Stimulated activated CD8-positive, alpha-beta memory T cell treated with anti-CD3 and anti-CD28 coated beads, Interleukin-7, amount 100 ng/mL, for 24 hours (primary cell): Measurements from ENCODE around the gene EFCAB12.
"Not testable (repeated sequence)": the region's sequence is repeated elsewhere in the genome, so short reads cannot be mapped to it uniquely, and the experiment has no call there.

Experiments
- DNase-seq: peaks from one replicate; pipeline ENCODE4 v3.0.0-alpha.2; 2020; ENCODE audit warnings: low read depth

Gene EFCAB12

DNA sequence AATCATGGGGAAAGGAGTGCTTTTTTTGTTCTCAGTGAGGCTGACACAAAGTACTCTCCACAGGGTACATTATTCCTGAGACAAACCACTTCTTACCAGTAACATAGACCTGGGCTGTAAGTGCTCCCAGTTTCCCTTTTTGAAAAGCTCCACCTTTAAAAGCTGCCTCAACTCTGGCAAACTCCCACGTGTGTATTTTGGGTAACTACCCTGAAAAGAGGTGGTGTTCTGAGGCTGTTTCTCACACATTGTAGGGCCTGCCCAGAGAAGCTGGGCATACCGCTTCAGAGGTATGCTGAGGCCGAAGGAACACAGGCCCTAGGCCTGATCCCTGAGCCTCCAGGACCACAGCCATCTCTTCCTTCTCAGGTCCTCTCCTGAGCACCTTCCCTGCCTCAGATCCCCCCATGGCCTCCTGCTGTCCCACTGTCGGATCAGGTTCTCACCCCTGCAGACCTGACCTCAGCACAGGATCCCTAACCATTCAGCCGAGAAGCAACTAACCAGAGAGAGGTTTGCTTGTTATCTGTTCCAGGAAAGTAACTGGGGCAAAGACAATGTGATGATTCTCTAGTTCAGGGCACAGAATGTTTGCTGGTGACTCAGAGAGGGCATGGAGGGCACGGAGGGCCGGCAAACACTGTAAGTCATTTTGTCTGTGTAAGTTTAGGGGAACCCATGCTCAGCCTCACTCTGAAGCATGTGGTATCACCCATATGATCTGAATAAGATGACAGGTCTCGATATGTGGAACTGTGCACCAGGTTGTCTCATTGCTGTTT is 36.1 kb downstream of the EFCAB12 start:
- not testable (repeated sequence) for DNase-seq

DNA sequence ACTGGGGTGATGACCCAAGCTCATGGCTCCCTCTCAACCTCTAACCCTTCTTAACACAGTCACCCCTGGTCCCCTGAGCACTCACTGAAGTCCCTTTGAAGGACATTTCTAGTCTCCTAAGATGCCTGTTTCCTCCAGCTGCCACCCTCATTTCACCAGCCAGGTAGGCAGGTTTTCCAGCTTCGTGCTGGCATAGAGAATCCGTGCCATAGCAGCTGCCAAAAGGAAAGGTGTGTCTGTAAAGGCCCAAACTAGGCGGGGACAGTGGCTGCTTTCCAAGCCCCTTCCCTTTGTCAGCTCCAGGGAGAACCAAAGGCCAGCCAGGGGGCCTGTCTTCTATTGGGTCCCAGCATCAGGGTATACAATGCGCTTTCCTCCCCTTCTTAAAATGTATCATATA is 36.9 kb downstream of the EFCAB12 start:
- DNase-seq: not testable (repeated sequence)

DNA sequence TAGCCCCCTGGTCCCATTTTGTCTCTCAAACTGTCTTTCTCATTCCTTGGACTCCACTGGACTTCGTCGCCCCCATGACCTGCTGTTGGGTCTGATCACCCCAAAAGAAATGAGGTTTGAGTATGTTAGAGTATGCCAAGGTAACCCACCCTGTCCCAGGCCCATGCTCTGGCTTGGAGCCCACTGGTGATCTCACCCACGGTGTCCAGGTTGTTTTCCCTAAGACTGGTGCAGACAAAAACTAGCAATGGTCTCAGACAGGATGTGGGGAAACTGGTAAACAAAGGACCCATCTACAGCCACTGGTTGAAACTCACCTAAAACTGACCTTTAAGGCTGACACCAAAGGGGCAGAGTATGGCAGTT is 38.9 kb downstream of the EFCAB12 start:
- no peak for DNase-seq

DNA sequence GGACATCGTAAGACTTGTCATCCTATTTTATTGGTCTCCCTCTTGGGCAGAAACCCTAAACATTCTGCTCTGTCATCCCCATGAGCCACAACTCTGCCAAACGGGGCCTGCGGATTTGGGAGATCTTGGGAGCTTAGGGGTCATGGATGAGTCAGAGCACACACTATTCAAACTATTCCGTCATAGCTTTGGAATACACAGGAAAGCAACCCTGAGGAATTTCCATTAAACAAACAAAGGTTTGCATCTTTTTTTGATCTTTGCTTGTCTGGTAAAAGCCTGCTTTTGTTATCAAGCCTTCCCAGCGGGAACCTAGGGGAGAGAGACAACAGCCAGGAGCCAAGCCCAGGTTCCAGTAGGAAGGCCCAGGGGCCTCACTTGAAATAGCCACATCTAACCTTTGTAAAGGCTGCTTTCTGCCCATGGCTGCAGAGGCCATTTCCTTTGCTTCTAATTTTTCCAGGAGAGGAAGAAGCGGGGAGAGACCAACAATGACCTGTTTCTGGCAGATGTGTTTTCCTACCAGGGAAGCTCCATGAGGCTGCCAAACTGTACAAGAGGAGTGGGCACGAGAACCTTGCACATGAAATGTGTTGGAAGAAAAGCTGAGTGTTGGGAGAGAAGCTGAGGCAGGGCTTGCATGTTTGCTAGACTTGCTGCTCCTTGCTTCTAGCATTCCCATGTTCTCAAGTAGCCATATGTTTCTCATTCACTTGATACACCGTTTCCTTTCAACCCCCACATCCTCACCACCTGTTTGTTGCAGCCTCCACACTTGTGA is 39.5 kb downstream of the EFCAB12 start:
- not testable (repeated sequence) for DNase-seq

DNA sequence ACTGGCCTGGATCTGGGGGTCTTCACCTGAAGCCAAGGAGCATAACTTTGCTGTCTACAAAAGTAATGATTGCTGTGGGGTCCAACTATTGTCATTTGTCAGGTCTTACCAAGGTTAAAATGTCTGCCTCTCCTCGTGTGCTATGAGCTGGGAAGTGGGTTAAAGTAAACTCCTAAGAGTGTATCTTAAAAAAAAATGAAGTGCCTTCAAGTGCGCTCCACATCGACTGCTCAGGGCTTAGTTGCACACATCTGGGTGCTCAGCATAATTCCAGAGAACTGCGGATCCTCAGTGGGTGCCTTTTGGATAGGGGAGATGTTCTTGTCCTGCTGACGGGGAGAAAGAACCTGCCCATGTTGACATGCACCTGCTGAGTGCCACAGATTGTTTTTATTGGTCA is 40.9 kb downstream of the EFCAB12 start:
- DNase-seq: no peak

DNA sequence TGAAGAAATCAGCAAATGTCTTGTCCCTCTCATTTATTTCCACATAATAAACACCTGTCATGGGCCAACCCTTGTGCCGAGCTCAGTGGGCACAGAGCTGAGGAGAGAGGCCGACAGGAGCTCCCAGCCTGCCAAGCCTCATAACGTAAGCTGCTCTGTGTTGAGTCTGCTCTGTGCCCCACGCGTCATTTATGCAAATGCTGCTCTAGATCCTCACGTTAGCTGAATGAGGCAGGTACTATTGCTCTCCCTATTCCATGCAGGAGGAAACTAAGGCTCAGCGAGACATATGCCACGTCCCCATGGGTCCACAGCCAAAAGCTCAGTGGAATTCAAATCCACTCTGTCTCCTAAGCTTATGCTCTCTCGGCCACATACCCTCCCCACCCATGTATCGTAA is 41.5 kb downstream of the EFCAB12 start:
- no peak for DNase-seq

DNA sequence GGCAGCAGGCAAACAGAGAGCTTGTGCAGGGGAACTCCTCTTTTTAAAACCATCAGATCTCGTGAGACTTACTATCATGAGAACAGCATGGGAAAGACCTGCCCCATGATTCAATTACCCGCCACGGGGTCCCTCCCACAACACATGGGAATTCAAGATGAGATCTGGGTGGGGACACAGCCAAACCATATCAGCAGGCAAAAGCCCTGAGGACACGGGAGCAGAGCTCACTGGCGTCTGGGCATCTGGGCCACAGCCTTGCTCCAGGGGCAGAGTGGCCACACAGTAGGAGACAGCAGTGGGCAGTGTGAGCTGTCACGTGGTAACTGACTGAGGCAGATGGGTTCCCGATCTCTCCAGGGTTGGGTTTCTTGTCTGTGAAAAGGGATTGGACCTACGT is 42.9 kb downstream of the EFCAB12 start:
- not testable (repeated sequence) for DNase-seq

DNA sequence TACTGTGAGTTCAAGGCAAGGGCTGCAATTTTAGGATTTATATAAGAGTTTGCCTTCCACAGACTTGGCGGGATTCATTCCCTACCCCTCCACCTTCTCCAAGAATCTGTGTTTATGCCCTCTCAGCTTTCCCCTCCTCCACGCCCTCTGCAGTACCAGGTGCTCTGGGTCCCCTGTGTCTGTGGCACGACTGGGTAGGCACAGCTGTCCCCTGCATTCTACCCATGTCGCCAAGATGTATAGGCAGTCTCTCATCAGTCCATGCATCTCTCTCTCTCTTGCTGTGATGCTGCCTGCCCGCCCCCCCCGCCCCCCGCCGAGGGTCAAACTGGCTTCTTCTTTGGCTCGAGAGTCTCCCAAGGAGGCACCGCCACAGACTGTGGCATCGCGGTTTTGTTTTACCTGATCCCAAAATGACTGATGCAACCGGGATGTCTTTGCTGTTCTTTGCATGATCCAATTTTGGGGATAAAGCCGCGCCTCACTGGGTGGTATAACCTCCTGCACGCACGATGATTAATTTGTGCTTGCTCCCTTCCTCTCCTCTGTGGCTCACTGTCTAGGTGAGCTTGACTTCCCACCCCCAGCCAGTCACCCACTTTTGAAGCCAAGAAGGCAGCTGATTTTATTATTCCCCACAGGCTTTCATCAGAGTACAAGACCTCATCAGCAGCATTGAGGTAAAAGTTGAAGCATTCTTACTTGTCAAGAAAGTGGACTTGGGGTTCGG is 43.7 kb downstream of the EFCAB12 start:
- no peak for DNase-seq

DNA sequence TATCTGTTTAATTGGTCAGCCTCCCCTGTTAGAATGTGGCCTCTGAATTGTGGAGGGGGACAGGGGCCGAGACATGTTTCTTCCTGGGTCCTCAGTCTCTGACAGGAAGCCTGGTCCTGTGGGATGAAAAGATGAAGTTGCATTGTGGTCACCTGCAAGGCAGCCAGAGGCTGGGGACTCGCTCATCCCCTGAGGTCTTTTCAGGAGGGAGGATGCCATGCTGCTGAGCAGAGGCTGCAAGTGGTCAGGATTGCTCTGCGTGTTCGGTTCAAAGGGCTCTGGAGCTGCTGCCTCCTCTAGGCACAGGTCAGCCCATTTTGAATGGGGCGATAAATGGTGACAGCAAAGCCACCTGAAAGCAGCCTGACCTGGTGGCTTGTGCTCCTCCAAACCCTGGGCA is 44.3 kb downstream of the EFCAB12 start:
- not testable (repeated sequence) for DNase-seq

DNA sequence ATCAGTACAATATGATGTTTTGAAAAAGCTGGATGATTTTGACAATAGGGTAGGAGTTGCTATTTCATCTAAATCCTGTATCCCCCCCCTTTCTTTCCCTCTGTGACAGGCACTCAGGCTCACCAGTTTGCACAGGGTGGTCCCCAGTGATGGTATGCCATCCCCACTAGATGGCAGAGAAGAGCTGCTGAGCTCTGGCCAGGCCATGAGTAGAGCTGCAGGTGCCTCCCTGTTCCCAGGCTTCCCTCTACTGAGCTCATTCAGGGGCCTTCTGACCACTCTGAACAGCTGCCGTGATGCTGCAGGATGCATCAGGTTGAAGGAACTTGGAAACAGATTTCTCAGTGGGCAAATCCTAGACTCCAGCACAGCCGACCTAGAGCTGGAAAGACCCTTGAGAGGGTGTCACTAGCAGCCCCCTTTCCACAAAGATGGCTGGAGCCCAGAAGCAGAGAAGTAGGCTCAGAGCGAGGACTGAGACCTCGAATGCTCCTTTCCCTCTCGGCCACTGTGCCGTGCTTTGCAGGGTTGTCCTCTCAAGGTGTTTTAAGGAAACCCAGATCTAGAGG is 45.1 kb downstream of the EFCAB12 start:
- DNase-seq: peak; percentile 12

DNA sequence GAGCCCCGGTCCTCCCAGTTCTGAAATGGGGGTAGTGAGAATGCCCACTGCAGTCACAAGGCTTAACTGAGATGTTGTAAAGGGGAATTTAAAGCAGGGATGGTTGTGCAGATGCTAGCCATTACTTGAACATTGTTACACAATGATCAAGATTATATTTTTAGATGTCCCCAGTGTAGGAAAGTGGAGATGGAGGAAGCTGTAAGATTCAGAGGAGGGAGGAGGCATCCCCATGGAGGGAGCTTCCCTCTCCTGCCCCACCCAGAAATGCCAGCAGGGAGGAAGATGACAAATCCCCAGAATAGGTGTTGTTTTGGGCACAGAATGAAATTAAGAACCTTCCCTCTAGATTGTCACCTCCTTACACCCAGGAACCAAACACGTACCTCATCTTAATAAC is 46.1 kb downstream of the EFCAB12 start:
- no peak for DNase-seq

DNA sequence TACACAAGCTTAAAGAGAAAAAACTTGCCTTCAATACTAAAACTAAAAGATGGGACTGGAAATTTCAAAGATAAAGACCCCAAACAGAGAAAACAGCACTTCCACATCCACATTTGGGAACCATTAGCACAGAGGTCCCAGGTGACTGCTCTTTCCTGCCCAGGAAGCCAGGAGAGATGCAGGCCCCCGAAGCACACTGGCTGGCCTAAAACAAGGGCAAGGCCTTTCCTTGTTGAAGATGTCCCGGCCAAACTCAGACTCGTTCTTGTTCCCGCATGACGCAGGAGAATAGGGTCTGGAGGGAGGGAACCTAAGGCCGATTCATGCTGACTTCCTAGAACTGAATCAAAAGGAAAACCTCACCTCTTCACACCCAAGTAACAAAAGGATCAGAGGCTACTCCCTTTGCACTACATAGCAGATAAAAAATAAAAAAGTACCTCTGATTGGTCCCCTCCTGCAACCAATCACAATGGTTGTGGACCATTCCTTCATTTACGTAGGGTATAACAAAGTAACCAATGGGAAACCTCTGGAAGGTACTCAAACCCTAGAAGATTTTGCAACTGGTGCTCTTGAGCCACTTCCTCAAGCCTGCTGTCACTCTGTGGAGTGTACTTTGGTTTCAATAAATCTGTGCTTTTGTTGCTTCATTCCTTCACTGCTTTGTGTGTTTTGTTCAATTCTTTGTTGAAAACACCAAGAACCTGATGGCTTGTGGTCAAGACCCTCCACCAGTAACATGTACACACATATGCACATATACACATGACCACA is 48.7 kb downstream of the EFCAB12 start:
- DNase-seq: no peak

DNA sequence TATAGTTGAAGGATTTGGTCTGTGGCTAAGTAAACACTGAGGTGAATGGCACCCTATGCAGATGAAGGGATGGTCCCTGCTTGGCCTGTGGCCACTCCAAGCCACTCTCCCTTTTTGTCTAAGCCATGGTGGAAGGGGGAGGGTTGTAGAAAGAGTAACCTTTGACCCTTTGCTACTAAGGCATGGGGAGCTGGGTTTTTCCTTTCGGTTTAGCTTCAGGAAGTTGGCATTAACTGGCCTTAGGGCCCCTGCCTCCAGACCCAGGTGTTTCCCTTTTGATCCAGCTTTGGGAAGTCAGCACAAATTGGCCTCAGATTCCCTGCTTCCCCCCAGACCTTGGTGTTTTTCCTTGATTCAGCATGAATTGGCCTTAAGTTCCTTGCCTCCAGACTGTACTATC is 49.5 kb downstream of the EFCAB12 start:
- DNase-seq: no peak

DNA sequence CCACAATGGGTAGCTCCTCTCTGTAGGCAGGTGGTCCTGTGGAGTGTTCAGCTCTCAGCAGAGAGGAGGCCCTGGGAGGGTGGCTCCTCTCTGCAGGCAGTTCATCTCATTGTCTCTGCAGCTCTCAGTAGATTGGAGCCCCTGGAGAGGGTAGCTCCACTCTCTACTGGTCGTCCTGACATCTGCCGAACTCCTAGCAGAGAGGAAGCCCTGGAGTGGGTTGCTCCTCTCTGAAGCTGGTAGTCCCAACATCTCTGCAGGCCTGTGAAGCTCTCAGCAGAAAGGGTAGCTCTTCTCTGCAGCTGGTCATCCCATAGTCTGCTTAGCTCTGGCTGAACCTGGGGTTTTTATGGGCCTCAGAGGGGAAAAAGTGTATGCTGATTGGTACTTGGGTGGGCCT is 50.8 kb downstream of the EFCAB12 start:
- DNase-seq: no peak

DNA sequence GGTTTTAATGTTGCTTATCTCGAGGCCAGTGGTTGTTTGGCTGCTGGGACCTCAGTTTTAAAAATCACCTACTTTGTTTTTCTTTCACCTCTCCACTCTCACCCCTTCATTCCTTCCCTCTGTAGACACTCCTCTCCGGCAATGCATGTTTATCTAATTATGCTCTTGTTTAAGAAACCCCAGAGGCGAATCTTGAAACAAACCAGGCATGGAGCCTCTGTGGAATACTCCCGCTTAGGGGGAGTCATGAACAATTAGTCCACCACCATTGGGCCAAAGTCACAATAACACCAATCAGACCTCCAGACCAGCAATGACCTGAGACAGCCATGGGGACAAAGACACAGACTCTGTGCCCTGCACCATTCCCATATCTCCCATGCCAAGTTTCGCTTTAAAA is 53.3 kb downstream of the EFCAB12 start:
- DNase-seq: no peak

DNA sequence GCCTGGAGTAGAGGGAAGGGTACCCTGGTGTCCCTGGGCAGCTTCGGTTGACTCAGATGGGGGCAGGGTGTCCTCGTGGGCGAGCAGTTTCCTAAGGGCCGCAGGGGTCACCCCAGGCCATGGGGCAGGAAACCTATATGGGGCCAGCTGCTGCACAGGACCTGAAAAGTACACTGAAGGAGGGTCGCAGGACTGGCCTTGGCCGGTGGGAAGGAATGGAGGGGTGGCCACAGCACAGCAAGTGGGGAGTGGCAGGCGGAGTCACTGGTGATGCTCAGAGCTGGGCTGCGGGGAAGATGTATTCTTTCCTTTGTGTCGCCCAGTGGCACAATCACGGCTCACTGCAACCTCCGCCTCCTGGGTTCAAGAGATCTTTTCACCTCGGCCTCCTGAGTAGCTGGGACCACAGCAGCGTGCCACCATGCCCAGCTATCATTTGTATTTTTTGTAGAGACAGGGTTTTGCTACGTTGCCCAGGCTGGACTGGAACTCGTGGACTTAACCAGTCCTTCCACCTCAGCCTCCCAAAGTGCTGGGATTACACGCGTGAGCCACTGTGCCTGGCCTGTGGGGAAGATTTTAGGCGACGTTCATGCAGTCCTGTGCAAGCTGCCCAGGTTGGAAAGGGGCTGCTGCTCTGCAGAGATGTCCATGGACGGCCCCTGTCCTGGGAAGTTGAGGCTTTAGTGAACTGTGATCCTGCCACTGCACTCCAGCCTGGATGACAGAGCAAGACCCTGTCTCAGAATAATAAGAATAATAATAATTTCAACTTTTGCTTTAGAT is 57.2 kb downstream of the EFCAB12 start:
- DNase-seq: no peak

DNA sequence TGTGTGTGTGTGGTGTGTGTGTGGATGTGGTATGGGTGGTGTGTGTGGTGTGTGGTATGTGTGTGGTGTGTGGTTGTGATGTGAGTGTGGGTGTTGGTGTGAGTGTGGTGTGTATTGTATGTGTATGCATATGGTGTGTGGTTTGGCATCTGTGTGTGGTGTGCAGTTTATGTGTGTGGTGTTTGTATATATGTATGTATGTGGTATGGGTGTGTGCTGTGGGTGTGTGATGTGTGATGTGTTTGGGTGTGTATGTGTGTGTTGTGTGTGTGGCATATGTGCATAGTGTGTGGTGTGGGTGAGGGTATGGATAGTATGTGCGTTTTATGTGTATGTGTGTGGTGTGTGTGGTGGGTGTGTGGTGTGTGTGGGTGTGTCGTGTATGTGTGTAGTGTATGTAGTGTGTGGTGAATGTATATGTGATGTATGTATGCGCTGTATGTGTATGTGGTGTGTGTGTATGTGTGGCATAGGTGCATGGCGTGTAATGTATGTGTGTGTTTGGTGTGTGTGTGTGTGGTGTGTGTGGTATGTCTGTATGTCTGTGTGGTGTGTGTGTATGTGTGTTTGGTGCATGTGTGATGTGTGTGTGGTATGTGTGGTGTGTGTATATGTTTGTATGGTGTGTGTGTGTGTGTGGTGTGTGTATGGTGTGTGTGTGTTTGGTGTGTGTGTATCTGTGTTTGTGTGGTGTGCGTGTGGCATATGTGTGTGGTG is 58.0 kb downstream of the EFCAB12 start:
- no peak for DNase-seq

DNA sequence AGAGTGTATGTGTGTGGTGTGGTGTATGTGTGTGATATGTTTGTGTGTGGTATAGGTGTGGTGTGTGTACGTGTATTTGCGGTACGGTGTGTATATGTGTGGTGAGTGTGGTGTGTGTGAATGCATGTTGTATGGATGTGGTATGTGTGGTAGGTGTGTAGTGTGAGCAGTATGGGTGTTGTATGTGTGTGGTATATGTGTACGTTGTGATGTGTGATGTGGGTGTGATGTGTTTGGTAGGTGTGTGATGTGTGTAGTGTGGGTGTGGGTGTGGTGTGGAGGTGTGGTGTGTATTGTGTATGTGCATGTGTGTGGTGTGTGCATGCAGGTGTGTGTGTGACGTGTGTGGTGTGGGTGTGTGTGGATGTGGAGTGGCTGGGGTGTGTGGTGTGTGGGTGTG is 58.7 kb downstream of the EFCAB12 start:
- no peak for DNase-seq

DNA sequence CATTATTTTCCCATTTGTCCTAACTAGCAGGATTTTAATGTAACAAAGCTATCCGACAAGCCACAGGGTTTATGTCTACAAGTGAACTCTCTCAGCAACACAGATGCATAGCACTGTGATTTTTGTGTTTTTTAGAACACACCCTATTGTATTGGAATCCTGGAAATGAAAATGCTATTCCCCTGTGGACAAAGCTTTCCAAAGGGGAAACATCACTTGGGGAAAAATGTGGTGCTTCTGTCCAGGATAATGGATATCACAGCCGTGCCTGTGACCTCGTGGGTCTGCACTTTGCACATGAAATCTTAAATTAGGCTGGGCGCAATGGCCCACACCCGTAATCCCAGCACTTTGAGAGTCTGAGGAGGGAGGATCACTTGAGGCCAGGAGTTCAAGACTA is 60.6 kb downstream of the EFCAB12 start:
- DNase-seq: no peak

DNA sequence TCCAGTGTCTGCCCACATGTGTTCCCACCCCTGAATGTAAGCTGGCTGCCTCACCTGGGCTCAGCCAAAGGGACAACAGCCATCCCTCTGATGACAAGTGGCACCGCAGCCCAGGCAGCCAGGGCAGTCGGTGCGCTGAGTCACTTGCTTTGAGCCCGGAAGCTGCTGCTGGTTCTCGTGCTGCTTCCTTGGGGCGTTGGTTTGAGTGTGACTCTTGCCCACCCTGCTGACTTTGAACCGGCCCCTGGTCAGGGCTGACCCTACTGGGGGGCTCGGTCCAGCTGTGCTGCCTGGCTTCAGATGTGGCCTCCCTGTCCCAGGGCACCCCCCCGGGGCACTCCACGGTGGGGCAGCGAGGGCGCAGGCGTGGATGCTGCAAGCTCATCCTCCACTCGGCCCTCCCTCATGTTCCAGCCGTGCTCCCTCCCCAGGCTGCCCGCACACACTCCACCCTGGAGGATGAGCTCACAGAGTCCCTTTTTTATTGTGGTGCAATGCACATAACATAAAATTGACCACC is 62.1 kb downstream of the EFCAB12 start:
- no peak for DNase-seq
